Kidney (tissue), 14 donors: ENCODE results near the gene NPB. TPM values are rescaled to one million over a fixed set of nuclear protein-coding genes. Genes with fewer than 3 reads are reported as not detected.

Experiments used
- DNase-seq, 5 donors: peaks; one replicate each; pipeline ENCODE4 v3.0.0-alpha.2; 2013 to 2020
- FAIRE-seq: peaks from 2 replicates; lab custom pipeline; 2012; peaks lifted over from hg19 to GRCh38; lab: Jason Lieb, UNC
- H3K27ac ChIP-seq, 2 donors: one replicate each; pipeline ENCODE4 v1.7.0; 2013; ENCODE audit warnings: low read depth in 2 of 2, low read length in 2 of 2, inconsistent platforms in 1 of 2
- H3K27me3 ChIP-seq: one replicate; pipeline ENCODE4 v1.7.1; 2013; ENCODE audit warnings: low read length, inconsistent platforms; ENCODE audit not compliant: control insufficient read depth, insufficient read depth
- H3K36me3 ChIP-seq, 3 donors: one replicate each; pipeline versions ENCODE4 v1.7.0 to v1.7.1; 2013; ENCODE audit warnings: low read length in 3 of 3, control low read depth in 1 of 3, inconsistent platforms in 1 of 3; ENCODE audit not compliant: insufficient read depth in 3 of 3, control insufficient read depth in 2 of 3
- H3K4me1 ChIP-seq, 3 donors: one replicate each; pipeline versions ENCODE4 v1.7.0 to v1.7.1; 2013; ENCODE audit warnings: low read length in 3 of 3, inconsistent platforms in 1 of 3, low read depth in 1 of 3; ENCODE audit not compliant: control insufficient read depth in 2 of 3, insufficient read depth in 2 of 3
- H3K4me3 ChIP-seq, 3 donors: one replicate each; pipeline versions ENCODE4 v1.7.0 to v1.8.1; 2013; ENCODE audit warnings: low read length in 3 of 3, control low read depth in 1 of 3, inconsistent platforms in 1 of 3
- H3K9ac ChIP-seq, 3 donors: one replicate each; pipeline versions ENCODE4 v1.7.0 to v1.7.1; 2013; ENCODE audit warnings: low read length in 3 of 3, control low read depth in 1 of 3, inconsistent platforms in 1 of 3
- H3K9me3 ChIP-seq, 3 donors: one replicate each; pipeline versions ENCODE4 v1.7.0 to v1.7.1; 2013; ENCODE audit warnings: low read length in 3 of 3, control low read depth in 1 of 3, inconsistent platforms in 1 of 3; ENCODE audit not compliant: control insufficient read depth in 2 of 3, insufficient read depth in 1 of 3
- CTCF ChIP-seq: IDR thresholded peaks from 3 replicates; pipeline ENCODE4 v1.5.1; 2012; ENCODE audit warnings: mild to moderate bottlenecking, moderate library complexity, borderline replicate concordance; ENCODE audit not compliant: insufficient read depth; ENCODE audit errors: extremely low read depth
- intact Hi-C: fragments of 100-400 bp; cut with DNase I; formaldehyde crosslinking; loops from one replicate; pipeline ENCODE4 v1.11.1; 2022
- polyA plus RNA-seq: library from polyadenylated mRNA; stranded (reverse); fragments of 350-450 nt; fragmentation: Illumina TruSeq; extraction: RNeasy Lipid Tissue Mini Kit (QIAGEN cat#74804); gene quantifications from one replicate; pipeline ENCODE4 v1.2.3, GENCODE V29; 2014; ENCODE audit warnings: low read depth, low replicate concordance; ENCODE audit not compliant: insufficient read depth
- total RNA-seq: library from RNA; stranded (reverse); fragmentation: NEBNext Ultra II Directional; extraction: Animal tissue kit (Norgen Biotek cat#: 25700); gene quantifications from one replicate; pipeline ENCODE4 v1.2.1, GENCODE V29; 2021
- donor health status: control.
- donor health status: control.
- donor health status: control.
- donor health status: control.
- donor health status: control.
- donor health status: DM: yes; HTN: yes; CAD: no.
- donor health status: Normal renal cell carcinoma (clear cell type).

Gene NPB
- total and polyA plus RNA-seq, 2 donors from 2014 or later, result 0.66 to 1.4 TPM

DNA sequence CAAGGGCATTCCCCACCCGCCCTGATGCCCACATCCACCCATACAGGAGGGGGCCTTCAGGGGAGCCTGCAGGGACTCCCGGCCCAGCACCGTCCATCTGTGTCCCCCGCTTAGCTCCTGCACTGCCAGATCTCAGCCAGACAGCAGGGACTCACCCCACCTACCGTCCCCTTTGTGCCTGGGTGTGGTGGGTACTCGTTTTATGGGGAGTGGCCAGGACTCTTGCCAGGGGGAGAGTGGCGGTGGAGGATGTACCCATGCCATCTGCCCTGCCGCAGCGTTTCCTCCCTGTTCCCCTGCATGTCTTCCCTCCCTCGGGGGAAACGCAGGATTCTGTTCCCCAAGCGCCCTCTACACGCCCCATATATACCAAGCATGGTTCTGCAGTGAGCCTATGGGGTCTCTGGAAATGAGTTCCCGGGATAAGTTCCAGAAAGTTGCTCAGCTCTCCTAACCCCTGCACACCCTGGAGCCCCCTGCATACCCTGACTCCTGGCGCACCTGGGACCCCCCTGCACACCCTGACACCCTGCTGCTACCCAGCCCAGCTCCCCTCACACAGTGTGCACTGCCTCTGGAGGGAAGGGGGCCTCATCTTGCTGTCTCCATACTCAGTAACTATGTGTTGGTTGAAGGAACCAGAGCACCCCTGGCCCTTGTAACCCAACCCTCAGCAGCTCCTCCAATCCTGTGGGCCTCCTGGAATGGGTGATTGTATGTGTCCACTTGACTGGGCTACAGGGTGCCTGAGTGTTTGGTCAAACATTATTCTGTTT, 29.7 kb downstream of the NPB start:
- H3K4me3 ChIP-seq, result no peak overlapping the region
- intact Hi-C loops, result no loop called here
- no peaks in the 10 kb centered on the region for H3K27me3 ChIP-seq
- DNase-seq, result no peak
- H3K36me3 ChIP-seq, result no peaks in the 10 kb centered on the region
- no peak for TF ChIP-seq CTCF
- no peaks in the 10 kb centered on the region for H3K9me3 ChIP-seq
- H3K9ac ChIP-seq, result no peak overlapping the region
- H3K4me1 ChIP-seq, result peaks cover 0 to 9% (median 0%) of the 10 kb centered on the region in 3 donors
- H3K27ac ChIP-seq, result no peak overlapping the region
- no peak for FAIRE-seq

DNA sequence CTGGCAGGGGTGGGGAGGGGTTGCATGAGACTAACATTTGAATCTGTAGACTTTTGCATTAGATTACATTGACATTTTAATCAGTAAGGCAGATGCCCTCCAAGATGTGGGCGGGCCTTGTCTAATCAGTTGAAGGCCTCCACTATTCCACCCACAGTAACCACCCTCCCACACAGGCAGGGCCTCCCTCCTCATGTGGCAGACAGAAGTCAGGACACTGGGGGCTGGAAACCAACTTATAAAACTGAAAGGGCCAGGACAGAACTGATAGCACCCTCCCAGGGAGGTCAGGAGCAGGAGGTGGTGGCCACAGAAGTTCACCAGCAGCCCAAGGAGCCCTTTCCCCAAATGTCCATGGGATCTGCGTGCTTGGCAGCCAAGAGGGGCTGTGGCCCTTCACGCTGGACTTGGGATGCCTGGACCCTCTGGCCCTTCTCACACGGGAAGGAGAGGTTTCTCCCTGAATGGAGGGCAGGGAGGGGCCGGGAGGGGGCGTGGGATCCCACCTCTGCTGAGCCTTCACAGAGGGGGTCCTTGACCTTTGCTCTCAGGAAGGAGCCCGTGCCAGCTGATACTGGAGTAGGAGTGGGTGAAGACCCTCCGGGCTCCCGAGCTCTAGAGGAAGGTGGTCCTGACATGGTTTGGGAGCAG, 30.4 kb downstream of the NPB start:
- no peaks in the 10 kb centered on the region for H3K9me3 ChIP-seq
- TF ChIP-seq CTCF, result no peak
- no peaks in the 10 kb centered on the region for H3K36me3 ChIP-seq
- no peak overlapping the region for H3K9ac ChIP-seq
- intact Hi-C loops, result no loop called here
- H3K27me3 ChIP-seq, result no peaks in the 10 kb centered on the region
- DNase-seq (peak in 1 of 5 donors; percentile 64), FAIRE-seq (no peak)
- H3K4me1 ChIP-seq, result peaks cover 0 to 9% (median 0%) of the 10 kb centered on the region in 3 donors
- no peak overlapping the region for H3K27ac ChIP-seq
- no peak overlapping the region for H3K4me3 ChIP-seq

DNA sequence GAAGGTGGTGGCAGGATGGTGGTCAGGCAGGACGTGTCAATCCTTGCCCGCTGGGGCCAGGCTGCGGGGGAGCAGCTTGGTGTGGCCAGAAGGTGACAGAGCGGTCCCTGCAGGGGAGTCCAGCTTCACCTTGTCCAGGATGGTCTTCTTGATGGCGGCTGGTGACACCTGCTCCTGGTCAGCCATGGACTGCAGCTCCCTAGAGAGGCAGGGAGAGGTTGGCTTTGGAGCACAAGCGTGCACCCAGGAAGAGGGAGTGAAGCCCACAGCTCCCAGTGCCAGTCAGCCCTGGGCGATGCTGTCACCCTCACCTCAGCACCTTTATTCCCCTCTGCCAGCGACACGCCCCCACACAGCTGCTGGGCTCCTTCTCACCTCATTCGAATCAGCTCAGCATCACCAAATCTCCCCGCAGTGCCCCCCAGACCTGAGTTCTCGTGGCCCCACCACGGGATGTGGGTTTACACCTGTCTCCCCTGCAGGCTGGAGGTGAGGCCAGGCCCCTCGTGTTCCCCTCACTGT, 31.2 kb downstream of the NPB start:
- Histone ChIP-seq H3K27me3 (no peaks in the 10 kb centered on the region), H3K4me1 (peaks cover 0 to 9% (median 0%) of the 10 kb centered on the region in 3 donors), H3K4me3 (no peak overlapping the region), H3K36me3 (no peaks in the 10 kb centered on the region), H3K27ac (no peak overlapping the region), H3K9me3 (no peaks in the 10 kb centered on the region), H3K9ac (no peak overlapping the region)
- no peak for DNase-seq
- TF ChIP-seq CTCF, result no peak
- FAIRE-seq, result no peak
- intact Hi-C loops, result no loop called here
